ENCODE results near the gene PELI2. TPM values are rescaled to one million over a fixed set of nuclear protein-coding genes. Genes with fewer than 3 reads are reported as not detected.

PELI2 gene
- total RNA-seq, 2 donors from 2014 or later, result 31.6 to 41.8 TPM

DNA sequence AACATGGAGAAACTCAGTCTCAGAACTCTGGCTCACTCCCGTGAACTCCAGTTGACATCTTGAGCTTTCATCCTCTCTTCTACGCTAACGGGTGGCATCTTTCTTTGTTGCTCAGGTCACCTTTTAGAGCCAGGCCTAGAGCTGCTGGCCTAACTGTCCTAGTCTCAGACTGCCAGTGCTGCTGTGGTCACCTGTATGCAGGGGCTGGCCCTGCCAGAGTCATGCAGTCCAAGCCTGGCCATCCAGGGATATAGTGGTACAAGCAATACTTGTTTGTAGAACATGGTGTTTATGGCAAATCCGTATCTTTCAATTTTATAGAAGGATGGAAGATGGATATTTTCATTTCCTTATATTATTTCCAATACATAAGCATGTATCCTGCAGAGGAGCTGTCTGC lies 117.2 kb downstream of the PELI2 start:
- Histone ChIP-seq H3K27me3 (no peaks in the 10 kb centered on the region), H3K36me3 (replicated peaks in 1 of 2; ENCODE audit: insufficient read depth in 1 of 2, low read depth in 2 of 2) (no peaks in the 10 kb centered on the region), H3K4me3 (no peak overlapping the region), H3K27ac (no peak overlapping the region), H3K4me1 (peaks cover 7% of the 10 kb centered on the region), H3K9me3 (no peaks in the 10 kb centered on the region)
- WGBS, 2 donors, result 65 to 81% methylated on average over 4 of the region's 4 CpGs
- TF ChIP-seq POLR2A (IDR thresholded peaks at IDR 0.05), result no peak
- TF ChIP-seq, protein P1, sequence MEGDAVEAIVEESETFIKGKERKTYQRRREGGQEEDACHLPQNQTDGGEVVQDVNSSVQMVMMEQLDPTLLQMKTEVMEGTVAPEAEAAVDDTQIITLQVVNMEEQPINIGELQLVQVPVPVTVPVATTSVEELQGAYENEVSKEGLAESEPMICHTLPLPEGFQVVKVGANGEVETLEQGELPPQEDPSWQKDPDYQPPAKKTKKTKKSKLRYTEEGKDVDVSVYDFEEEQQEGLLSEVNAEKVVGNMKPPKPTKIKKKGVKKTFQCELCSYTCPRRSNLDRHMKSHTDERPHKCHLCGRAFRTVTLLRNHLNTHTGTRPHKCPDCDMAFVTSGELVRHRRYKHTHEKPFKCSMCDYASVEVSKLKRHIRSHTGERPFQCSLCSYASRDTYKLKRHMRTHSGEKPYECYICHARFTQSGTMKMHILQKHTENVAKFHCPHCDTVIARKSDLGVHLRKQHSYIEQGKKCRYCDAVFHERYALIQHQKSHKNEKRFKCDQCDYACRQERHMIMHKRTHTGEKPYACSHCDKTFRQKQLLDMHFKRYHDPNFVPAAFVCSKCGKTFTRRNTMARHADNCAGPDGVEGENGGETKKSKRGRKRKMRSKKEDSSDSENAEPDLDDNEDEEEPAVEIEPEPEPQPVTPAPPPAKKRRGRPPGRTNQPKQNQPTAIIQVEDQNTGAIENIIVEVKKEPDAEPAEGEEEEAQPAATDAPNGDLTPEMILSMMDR (IDR thresholded peaks at IDR 0.05), result no peak
- ATAC-seq (no peak), DNase-seq (no peak)
- intact Hi-C loops (cut with DNase I), result no loop called here

DNA sequence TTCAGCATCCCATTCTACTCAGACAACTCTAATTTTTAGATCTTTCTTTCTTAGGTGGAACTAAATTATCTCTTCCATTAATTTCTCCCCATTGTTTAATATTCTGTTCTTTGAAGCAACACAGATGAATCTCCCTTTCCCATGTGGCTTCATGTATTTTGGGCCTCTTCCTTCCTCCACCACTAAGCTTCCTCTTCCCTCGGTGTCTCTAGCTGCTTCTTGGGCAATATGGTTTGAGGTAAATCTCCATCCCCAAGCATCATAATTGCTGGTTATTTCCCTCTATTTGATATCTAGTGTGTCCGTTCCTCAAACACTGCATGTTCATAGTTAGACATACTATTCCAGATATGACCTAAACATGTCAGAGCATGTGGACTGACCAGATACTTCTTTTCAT lies 119.2 kb downstream of the PELI2 start:
- TF ChIP-seq, protein P1 (IDR thresholded peaks at IDR 0.05), result no peak
- no peak for TF ChIP-seq POLR2A (IDR thresholded peaks at IDR 0.05)

DNA sequence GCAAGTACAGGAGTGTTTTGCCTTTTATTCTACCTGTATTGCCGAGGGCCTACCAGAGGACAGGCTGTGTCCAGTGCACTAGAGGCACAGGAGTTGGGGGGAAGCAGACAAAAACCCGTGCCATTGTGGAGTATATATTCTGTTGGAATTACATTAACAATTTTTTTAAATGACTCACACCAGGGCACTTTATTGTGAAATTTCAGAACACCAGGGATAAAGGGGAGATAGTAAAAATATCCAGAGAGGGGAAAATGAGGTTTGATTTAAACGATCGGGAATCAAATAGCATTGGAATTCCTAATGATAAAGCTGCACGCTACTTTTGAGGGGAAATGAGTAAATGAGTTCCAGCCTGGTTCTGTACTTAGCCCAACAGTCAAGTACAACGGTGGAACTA lies 123.2 kb downstream of the PELI2 start:
- H3K36me3 ChIP-seq (replicated peaks in 1 of 2; ENCODE audit: insufficient read depth in 1 of 2, low read depth in 2 of 2), result no peaks in the 10 kb centered on the region
- H3K27me3 ChIP-seq, result no peaks in the 10 kb centered on the region
- H3K4me1 ChIP-seq, result peaks cover 11% of the 10 kb centered on the region
- no peak overlapping the region for H3K4me3 ChIP-seq
- H3K27ac ChIP-seq, result no peak overlapping the region
- TF ChIP-seq, protein P1 (IDR thresholded peaks at IDR 0.05), result no peak
- TF ChIP-seq POLR2A (IDR thresholded peaks at IDR 0.05), result no peak
- H3K9me3 ChIP-seq, result no peaks in the 10 kb centered on the region
- no peak for DNase-seq
- intact Hi-C loops (cut with DNase I), result no loop called here
- no peak for ATAC-seq
- WGBS, 2 donors, result 87 to 95% methylated on average over 6 of the region's 6 CpGs

More for the DNA sequence above, 119.2 kb downstream of the PELI2 start:
- H3K36me3 ChIP-seq (replicated peaks in 1 of 2; ENCODE audit: insufficient read depth in 1 of 2, low read depth in 2 of 2), result no peaks in the 10 kb centered on the region
- no peak for ATAC-seq
- WGBS, 2 donors, result 43 to 47% methylated on average over 2 of the region's 2 CpGs
- no peaks in the 10 kb centered on the region for H3K9me3 ChIP-seq
- no peaks in the 10 kb centered on the region for H3K27me3 ChIP-seq
- no peak overlapping the region for H3K4me3 ChIP-seq
- intact Hi-C loops (cut with DNase I), result no loop called here
- peaks cover 7% of the 10 kb centered on the region for H3K4me1 ChIP-seq
- no peak overlapping the region for H3K27ac ChIP-seq
- DNase-seq, result no peak

DNA sequence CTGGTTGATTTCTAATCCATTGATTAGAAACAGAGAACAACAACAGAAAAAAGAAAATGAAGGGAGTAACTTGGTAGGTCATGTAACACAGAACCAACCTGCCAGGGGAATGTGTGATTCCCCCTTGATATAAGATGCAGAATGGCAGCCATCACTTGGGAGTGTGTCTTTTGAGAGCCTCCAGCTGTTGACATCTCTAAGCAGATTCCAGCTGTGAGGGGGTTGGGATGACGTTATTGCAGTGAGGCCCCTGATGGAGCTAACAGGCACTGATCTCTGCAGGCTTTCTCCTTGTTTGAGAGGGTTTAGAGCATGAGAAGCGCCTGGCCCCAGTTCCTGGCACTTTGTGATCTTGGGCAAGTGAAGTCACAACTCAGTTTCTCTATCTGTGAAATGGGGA lies 124.9 kb downstream of the PELI2 start:
- Histone ChIP-seq H3K27ac (no peak overlapping the region), H3K4me1 (peaks cover 11% of the 10 kb centered on the region), H3K27me3 (no peaks in the 10 kb centered on the region), H3K4me3 (no peak overlapping the region), H3K9me3 (no peaks in the 10 kb centered on the region), H3K36me3 (replicated peaks in 1 of 2; ENCODE audit: insufficient read depth in 1 of 2, low read depth in 2 of 2) (no peaks in the 10 kb centered on the region)
- intact Hi-C loops (cut with DNase I), result no loop called here
- no peak for DNase-seq
- ATAC-seq, result no peak
- WGBS, 2 donors, result 75 to 78% methylated on average over 2 of the region's 2 CpGs
- TF ChIP-seq, protein P1 (IDR thresholded peaks at IDR 0.05), result no peak
- no peak for TF ChIP-seq POLR2A (IDR thresholded peaks at IDR 0.05)

DNA sequence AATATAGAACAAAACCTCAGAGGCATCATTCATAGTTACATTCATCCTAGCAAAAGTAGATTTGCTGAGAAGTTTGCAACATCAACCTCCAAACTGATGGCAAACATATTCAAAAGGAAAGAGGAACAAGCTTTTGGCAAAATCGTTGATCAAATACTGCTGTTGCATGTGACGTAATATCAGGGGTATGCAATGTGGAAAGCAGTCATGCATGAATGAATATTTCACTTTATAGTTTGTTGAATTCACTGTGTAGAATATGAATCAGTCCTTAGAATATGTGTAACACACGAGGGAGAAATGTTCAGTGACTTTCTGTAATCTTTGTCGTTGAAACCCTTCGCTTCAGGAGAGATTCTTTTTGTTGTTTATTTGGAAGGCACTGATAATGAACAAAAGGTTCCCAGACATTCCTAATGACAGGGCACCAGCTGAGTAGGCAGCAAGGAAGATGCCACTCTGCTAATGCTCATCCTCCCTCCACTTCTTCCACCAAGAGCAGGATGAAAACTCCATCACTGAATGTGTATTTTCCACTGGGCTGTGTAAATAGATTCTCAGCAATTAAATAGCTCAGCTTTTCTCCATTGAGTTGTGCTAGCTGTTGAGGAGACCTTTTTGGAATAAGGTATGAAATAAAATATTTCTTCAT lies 126.1 kb downstream of the PELI2 start:
- Histone ChIP-seq H3K27ac (no peak overlapping the region), H3K36me3 (replicated peaks in 1 of 2; ENCODE audit: insufficient read depth in 1 of 2, low read depth in 2 of 2) (no peaks in the 10 kb centered on the region), H3K9me3 (no peaks in the 10 kb centered on the region), H3K27me3 (no peaks in the 10 kb centered on the region), H3K4me3 (no peak overlapping the region), H3K4me1 (peaks cover 4% of the 10 kb centered on the region)
- intact Hi-C loops (cut with DNase I), result no loop called here
- TF ChIP-seq, protein P1 (IDR thresholded peaks at IDR 0.05), result no peak
- no peak for TF ChIP-seq POLR2A (IDR thresholded peaks at IDR 0.05)
- no peak for DNase-seq
- 39 to 61% methylated on average over 5 of the region's 5 CpGs for WGBS, 2 donors
- ATAC-seq, result no peak
